Activated CD4-positive, alpha-beta T cell treated with anti-CD3 and anti-CD28 coated beads for 48 hours (primary cell): ENCODE data around the gene PSME1.

Experiments used
- DNase-seq: peaks from one replicate; pipeline ENCODE4 v3.0.0-alpha.2; 2020

Gene PSME1

GRCh38 chr14:24130717-24131548 is 5.1 kb upstream of the PSME1 start:
- DNase-seq = no peak

DNA sequence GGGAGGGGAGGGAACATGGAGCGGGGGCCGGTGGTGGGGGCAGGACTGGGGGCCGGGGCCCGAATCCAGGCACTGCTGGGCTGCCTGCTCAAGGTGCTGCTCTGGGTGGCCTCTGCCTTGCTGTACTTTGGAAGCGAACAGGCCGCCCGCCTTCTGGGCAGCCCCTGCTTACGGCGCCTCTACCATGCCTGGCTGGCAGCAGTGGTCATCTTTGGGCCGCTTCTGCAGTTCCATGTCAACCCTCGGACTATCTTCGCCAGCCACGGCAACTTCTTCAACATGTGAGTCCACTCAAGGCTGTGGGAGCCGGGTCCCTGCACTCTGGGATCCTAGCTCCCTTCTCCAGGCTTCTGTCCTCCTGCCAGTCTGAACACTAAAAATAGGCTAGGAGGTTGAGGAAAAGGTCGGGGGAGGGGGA is 4.4 kb upstream of the PSME1 start:
- DNase-seq = no peak

- DNase-seq = peak; percentile 34
Measured at GRCh38 chr14:24132061-24132685, 3.8 kb upstream of the PSME1 start.

DNA sequence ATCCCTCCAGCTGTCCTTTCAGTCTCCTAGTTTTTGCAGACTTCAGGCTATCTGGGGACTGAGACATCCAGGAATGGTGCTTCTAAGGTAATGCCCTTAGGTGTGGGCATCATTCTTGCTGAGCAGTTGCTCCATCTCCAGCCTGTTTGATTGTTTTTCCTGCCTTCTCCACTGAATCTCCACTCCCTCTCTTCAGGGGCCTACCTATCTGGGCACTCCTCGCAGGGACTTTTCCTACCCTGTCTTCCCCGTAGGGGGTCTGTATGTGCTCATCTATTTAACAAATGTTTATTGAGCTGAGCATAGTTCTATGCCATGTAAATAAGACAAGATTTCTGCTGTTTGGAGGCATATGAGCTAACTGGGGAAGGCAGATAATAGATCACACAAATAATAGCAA is 3.0 kb upstream of the PSME1 start:
- DNase-seq = no peak

GRCh38 chr14:24133735-24134134 is 2.3 kb upstream of the PSME1 start:
- DNase-seq = no peak

DNA sequence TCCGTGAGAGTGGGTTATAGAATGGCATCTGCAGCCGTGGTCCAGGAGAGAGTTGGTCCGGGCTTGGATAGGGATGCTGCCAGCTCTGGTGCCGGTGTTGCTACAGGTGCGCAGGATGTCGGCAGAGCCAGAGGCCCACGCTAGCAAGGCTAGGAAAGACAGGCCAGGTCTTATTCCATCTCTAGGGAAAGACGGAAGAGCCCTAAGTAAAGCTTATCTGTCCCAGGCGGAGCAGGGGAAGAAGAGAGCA is 485 bp upstream of the PSME1 start:
- peak; percentile 24 for DNase-seq

- peak; percentile 39 for DNase-seq
Measured at GRCh38 chr14:24136684-24137528, 912 bp downstream of the PSME1 start.

DNA sequence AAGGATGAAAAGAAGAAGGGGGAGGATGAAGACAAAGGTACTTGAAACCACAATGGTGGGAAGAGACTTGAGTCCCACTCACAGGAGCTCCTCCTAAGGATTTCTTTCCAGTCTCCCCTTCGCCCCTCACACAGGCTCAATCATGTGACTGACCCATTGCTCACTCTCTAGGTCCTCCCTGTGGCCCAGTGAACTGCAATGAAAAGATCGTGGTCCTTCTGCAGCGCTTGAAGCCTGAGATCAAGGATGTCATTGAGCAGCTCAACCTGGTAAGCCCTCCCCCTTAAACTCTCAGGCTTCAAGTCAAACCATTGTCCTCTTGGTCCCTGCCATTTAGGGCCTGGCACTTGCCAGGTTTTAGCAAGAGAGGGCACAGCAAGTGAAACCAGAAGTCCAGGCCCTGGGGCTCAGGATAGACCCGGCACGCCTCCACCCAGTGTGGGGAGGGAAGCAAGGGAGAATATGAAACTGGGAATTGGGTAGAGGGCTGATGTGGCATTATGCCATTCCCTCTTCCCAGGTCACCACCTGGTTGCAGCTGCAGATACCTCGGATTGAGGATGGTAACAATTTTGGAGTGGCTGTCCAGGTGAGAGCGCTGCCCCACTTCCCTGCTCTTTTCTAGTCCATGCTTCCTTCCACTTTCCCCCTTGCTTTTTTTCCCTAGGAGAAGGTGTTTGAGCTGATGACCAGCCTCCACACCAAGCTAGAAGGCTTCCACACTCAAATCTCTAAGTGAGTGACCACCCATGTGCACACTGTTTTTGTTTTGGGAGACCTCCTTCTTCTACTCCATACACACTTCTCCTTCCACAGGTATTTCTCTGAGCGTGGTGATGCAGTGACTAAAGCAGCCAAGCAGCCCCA is 1.8 kb downstream of the PSME1 start:
- DNase-seq = no peak

- no peak for DNase-seq
Measured at GRCh38 chr14:24138396-24139271, 2.6 kb downstream of the PSME1 start.

DNA sequence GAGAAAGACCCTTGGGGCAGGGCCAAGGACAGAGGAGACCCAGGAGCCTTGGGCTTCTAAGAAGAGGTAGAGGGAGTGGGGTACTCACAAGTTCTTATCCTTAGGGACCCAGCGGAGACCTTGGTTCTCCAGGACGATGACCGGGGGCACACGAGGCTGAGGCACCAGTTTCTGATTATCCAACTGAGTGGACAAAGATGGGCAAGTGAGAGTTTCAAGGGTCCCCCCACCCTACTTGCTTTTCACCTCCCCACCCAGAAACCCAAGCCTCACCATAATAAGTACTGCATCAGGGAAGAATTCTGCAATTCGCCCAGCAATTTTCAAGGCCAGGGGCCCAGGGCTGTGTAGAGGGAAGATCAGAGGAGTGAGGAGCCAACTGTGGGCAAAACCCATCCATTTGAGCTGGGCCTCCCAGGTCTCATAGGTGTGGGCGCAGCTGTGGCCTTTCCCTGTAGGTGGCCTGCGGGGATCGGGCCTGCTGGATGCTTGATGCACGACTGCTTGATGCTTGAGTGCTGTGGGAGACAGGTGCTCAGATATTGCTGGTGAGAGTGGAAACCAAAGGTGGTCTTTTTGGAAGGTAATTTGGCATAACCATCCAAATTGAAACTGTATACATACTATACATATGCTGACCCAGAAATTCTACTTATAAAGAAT is 3.4 kb downstream of the PSME1 start:
- DNase-seq = peak; percentile 55

- DNase-seq = peak; percentile 100
Measured at GRCh38 chr14:24141097-24141880, 5.3 kb downstream of the PSME1 start, which contains the start of gene EMC9. Gene EMC9 (minus strand): TSS chr14:24141591. CDS start chr14:24141304, 287 bp downstream.

GRCh38 chr14:24143511-24143910 is 7.5 kb downstream of the PSME1 start:
- no peak for DNase-seq

DNA sequence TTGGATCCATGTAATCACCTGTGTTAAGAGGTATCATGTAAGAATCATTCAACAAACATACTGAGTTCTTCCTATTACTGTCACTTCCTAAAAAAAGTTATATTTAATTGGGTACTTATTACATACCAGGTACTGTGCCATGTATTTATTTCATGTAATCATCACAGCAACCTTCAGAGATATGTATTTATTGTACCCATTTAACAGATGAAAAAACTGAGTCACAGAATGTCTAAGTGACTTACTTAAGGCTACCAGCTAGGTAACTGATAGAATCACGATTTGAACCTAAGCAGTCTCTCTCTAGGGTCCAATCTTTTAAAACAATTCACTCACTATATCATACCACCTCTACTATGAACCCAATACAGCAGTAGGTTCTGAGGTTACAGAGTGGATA is 8.5 kb downstream of the PSME1 start:
- DNase-seq = no peak

GRCh38 chr14:24145219-24145618 is 9.2 kb downstream of the PSME1 start:
- DNase-seq = no peak

GRCh38 chr14:24145690-24146452 is 9.9 kb downstream of the PSME1 start:
- no peak for DNase-seq

DNA sequence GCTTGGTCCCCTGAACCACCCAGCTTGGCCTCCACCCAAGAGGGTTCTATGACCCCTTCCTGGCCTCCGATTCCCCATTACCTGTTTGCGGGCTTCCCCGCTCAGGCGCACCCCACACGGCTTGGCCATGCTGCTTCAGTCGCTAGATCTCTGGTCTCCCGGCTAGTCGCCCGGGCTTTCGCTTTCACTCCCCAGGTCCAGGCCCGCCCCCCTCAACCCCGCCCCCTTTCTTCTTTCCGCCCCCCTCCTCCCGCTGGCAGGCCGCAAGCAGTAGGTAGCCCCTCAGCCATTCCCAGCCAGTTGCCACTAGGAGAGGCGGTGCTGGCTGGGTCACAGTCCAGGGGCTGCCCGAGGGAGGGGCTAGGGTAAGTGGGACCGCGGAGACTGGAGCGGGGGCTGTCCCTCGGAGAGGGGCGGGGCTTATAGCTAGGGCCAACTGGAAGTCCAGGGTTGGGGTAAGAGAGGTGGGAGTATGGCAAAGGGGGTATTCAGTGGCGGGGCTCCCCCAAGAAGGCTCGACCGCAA is 10.5 kb downstream of the PSME1 start, which contains the start of gene PSME2:
Gene PSME2, minus strand, starts transcription at position 158 of the 525 bp plus-strand sequence. Its CDS starts 29 bp downstream, at position 129.
- peak; percentile 94 for DNase-seq

DNA sequence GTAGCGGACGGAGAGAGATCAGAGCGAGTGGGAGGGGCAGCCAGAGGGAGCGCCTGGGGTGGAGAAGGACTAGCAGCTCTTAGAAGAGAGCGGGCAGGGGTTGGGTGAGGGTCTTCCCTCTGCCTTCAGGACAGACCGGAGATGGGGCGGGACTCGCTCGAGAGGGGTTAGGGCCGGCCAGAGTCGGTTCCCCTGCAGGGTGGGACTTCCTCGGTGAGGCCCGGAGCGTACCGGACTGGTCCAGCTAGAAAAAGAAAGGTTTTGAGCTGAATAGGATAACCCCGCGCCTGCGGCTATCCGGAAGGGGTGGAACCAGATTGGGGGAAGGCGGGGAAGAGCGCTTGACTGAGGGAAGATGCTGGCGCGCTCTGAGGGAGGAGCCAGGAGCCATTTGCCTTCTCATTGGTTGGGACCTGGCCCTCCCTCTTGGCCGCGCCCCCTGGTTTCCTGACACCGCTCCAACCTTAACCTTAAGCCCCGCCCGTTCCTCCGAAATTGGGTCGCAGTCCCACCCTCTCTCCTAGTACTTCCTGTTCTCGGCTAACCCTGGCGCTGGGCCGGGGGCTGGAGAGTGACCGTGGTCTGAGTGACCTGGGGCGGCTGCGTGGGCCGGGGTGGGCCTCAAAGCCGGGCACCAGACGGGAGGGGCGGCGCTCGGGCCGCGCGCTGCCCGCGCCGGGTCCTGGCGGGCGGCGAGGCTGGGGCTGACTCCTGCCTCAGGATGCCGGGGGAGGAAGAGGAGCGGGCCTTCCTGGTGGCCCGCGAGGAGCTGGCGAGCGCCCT is 11.2 kb downstream of the PSME1 start, which contains the start of gene RNF31:
Gene RNF31, plus strand, starts transcription at position 521 of the 783 bp plus-strand sequence. Its CDS starts 201 bp downstream, at position 722.
- DNase-seq = peak; percentile 99
